ENCODE results near the gene KCNK3.
A peak's percentile ranks its signal among the peaks of the same experiment; 100 is the strongest.

KCNK3 gene

GRCh38 chr2:26649322-26649721 is 43.2 kb upstream of the KCNK3 start:
- no peak for TF ChIP-seq CTCF (IDR thresholded peaks at IDR 0.05; ENCODE audit: low read depth, low read length, missing control alignments)
- DNase-seq (ENCODE audit: extremely low read depth, low read depth), result no peak
- H3K4me3 ChIP-seq (replicated peaks; ENCODE audit: low read depth, low read length), result no peak overlapping the region

- no peak for TF ChIP-seq CTCF (IDR thresholded peaks at IDR 0.05; ENCODE audit: low read depth, low read length, missing control alignments)
These were observed 42.4 kb upstream of the KCNK3 start for GRCh38 chr2:26649992-26650712.

GRCh38 chr2:26650713-26651469 is 41.6 kb upstream of the KCNK3 start:
- TF ChIP-seq CTCF (IDR thresholded peaks at IDR 0.05; ENCODE audit: low read depth, low read length, missing control alignments), result no peak
- DNase-seq (ENCODE audit: extremely low read depth, low read depth), result no peak
- no peak overlapping the region for H3K4me3 ChIP-seq (replicated peaks; ENCODE audit: low read depth, low read length)

More at GRCh38 chr2:26649992-26650712, 42.4 kb upstream of the KCNK3 start:
- DNase-seq (ENCODE audit: extremely low read depth, low read depth), result no peak
- H3K4me3 ChIP-seq (replicated peaks; ENCODE audit: low read depth, low read length), result no peak overlapping the region

GRCh38 chr2:26651470-26651771 is 41.1 kb upstream of the KCNK3 start:
- no peak for TF ChIP-seq CTCF (IDR thresholded peaks at IDR 0.05; ENCODE audit: low read depth, low read length, missing control alignments)
- DNase-seq (ENCODE audit: extremely low read depth, low read depth), result no peak
- no peak overlapping the region for H3K4me3 ChIP-seq (replicated peaks; ENCODE audit: low read depth, low read length)

GRCh38 chr2:26651799-26652198 is 40.7 kb upstream of the KCNK3 start:
- TF ChIP-seq CTCF (IDR thresholded peaks at IDR 0.05; ENCODE audit: low read depth, low read length, missing control alignments), result no peak

GRCh38 chr2:26652361-26653041 is 40.0 kb upstream of the KCNK3 start:
- peak; percentile 25 for DNase-seq (ENCODE audit: extremely low read depth, low read depth)
- TF ChIP-seq CTCF (IDR thresholded peaks at IDR 0.05; ENCODE audit: low read depth, low read length, missing control alignments), result no peak
- H3K4me3 ChIP-seq (replicated peaks; ENCODE audit: low read depth, low read length), result no peak overlapping the region

More at GRCh38 chr2:26651799-26652198, 40.7 kb upstream of the KCNK3 start:
- no peak overlapping the region for H3K4me3 ChIP-seq (replicated peaks; ENCODE audit: low read depth, low read length)
- DNase-seq (ENCODE audit: extremely low read depth, low read depth), result no peak
